ENCODE data around the gene ALDH3B2.
"Not testable (repeated sequence)": the region's sequence is repeated elsewhere in the genome, so short reads cannot be mapped to it uniquely, and the experiment has no call there.

ALDH3B2 gene

DNA sequence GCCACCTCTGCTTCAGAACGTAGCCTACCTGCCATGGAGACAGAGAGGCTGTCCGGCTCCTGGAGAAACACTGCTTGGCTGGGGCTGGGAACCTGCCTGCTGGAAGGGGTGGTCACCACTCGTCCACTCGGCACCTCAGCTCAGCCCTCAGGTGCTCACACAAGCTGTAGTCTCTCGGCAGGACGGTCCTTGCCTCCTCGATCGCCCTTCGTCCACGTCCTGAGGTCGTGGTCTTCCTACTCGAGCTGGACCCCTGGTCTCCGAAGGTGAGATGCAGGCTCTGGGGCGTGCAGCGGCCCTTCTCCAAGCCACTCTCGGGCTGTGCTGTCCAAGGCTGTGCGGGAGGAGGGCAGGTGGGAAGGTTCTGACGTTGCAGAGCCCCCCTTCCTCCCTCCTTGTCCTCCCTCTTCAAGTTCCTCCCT lies 35.0 kb downstream of the ALDH3B2 start, which contains the start of gene TBX10:
Gene TBX10, minus strand, starts transcription at position 326 of the 422 bp plus-strand sequence. Its CDS starts 291 bp downstream, at position 35.
- no peak for DNase-seq (ENCODE audit: extremely low read depth, low read depth)
- no peak within 1 kb of the TSS for H3K4me3 ChIP-seq (replicated peaks; ENCODE audit: low read depth, low read length)
- TF ChIP-seq CTCF (IDR thresholded peaks at IDR 0.05; ENCODE audit: low read depth, low read length, missing control alignments) = no peak

DNA sequence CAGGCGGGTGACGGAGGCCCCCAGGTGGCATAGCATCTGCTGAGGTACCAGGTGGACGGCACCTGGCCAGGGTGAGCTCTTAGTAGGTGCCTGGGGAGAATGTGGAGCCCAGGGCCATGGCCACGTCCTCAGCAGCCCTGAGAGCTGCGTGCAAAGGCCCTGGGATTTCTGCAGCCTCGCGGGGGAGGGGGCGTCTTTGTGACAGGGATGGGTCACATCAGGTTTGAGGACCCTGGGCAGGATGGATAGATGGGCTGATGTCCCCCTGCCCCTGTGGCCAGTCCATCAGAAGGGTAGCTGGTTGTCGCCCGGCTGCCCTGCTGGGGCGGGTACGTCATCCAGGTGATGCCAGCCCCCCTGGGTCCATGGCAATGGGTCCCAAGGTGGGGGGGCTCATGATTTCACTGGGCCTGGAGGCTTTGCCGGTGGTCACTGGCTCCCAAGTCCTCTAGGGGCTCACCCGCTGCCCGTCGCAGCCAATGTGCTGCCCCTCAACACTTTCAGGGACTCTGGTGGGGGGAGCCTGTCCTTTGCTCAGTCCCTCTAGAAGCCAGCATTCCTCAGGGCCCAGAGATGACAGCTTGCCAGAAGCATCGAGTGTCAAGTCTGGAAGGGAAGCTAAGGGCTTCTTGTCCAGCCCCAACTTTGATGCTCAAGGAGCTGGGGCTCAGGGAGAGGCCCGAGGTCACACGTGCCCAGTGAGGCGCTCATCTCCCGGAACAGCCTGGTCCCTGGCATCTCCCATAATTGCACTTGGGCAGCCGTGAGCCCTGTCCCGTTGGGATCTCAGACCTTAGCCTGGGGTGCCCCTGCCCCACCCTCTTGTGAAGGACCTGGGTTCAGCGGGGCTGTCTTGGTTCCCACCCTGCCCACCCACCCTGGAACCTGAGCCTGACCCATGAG lies 35.6 kb downstream of the ALDH3B2 start:
- H3K4me3 ChIP-seq (replicated peaks; ENCODE audit: low read depth, low read length) = no peak overlapping the region
- no peak for DNase-seq (ENCODE audit: extremely low read depth, low read depth)
- TF ChIP-seq CTCF (IDR thresholded peaks at IDR 0.05; ENCODE audit: low read depth, low read length, missing control alignments) = no peak

- not testable (repeated sequence) for H3K4me3 ChIP-seq (replicated peaks; ENCODE audit: low read depth, low read length); DNase-seq (ENCODE audit: extremely low read depth, low read depth)
These were observed 37.0 kb downstream of the ALDH3B2 start for GRCh38 chr11:67637441-67637840.

DNA sequence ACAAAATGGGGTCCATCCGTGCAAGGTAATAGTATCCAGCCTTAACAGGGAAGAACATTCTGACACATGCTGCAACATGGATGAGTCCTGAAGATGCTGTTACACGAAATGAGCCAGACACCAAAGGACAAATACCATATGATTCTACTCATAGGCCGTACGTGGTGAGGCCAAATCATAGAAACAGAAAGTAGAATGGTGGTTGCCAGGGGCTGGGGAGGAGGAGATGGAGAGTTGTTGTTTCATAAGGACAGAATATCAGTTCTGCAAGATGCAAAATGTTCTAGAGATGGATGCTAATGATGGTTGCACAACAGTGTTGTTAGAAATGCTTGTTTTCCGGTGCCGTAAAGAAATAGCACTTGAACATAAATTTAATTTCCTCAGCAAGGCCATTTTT lies 37.5 kb downstream of the ALDH3B2 start:
- no peak for DNase-seq (ENCODE audit: extremely low read depth, low read depth)
- no peak for TF ChIP-seq CTCF (IDR thresholded peaks at IDR 0.05; ENCODE audit: low read depth, low read length, missing control alignments)
- no peak overlapping the region for H3K4me3 ChIP-seq (replicated peaks; ENCODE audit: low read depth, low read length)

- H3K4me3 ChIP-seq (replicated peaks; ENCODE audit: low read depth, low read length) = no peak overlapping the region
- no peak for DNase-seq (ENCODE audit: extremely low read depth, low read depth)
- no peak for TF ChIP-seq CTCF (IDR thresholded peaks at IDR 0.05; ENCODE audit: low read depth, low read length, missing control alignments)
These were observed 39.2 kb downstream of the ALDH3B2 start for GRCh38 chr11:67635231-67635521.

DNA sequence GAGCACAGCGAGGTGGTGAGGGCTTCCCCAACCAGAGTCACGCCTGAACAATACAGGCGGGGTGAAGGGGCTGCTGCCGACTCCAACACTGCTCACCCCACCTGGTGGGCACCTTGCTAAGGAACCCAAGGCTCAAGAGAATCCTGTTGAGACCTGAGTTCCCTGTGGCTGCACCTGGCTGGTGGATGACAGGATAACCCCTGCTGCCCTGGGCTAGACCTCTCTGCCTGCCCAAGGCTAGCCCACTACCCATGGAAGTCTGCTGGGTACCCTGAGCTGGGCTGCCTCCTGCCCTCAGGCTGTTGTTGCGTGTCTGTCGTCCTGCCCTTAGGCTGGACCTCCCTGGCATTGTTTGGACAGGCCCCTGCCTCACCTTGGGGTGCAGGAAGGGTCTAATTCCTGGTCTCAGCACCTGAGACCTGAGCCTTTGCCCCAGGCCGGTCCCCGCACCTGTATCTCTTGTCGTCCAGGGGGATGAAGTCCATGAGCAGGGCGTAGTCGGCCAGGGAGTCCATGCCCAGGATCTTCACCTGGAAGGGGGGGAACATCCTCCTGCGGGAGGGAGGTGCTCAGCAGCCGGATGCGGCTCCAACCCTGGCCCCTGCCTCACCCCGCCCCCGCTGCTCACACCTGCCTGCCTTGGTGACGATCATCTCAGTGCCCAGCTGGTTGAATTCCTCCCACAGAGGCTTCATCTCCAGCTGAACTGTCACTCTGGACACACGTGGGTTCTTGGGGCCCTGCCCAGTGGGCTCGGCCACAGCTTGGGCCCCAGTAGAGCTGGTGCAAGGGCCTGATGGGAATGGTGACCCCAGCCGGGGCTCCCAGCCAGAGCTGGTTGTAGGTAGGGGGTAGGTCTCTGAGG lies 39.8 kb downstream of the ALDH3B2 start:
- no peak overlapping the region for H3K4me3 ChIP-seq (replicated peaks; ENCODE audit: low read depth, low read length)
- no peak for DNase-seq (ENCODE audit: extremely low read depth, low read depth)
- TF ChIP-seq CTCF (IDR thresholded peaks at IDR 0.05; ENCODE audit: low read depth, low read length, missing control alignments) = no peak

GRCh38 chr11:67633758-67634365 lies 40.6 kb downstream of the ALDH3B2 start:
- DNase-seq (ENCODE audit: extremely low read depth, low read depth) = no peak
- TF ChIP-seq CTCF (IDR thresholded peaks at IDR 0.05; ENCODE audit: low read depth, low read length, missing control alignments) = no peak

More at GRCh38 chr11:67633758-67634365, 40.6 kb downstream of the ALDH3B2 start:
- H3K4me3 ChIP-seq (replicated peaks; ENCODE audit: low read depth, low read length) = no peak overlapping the region
